Stomach (tissue), 4 donors: ENCODE data around the gene PGR.

Experiments
- EP300 ChIP-seq: sonication (generic); formaldehyde crosslinking; IDR thresholded peaks from one replicate; pipeline ENCODE4 v1.6.1; 2017; ENCODE audit warnings: antibody characterized with exemption
- POLR2A ChIP-seq, 4 donors: fragments of 450-650 bp; IDR thresholded peaks; one replicate each; pipeline ENCODE4 v1.6.1; 2016; ENCODE audit warnings: antibody characterized with exemption in 4 of 4, control low read depth in 2 of 4, mild to moderate bottlenecking in 1 of 4, moderate library complexity in 1 of 4
- POLR2AphosphoS5 ChIP-seq, 3 donors: sonication (generic); formaldehyde crosslinking; IDR thresholded peaks; one replicate each; pipeline ENCODE4 v1.6.1; 2016; ENCODE audit warnings: antibody characterized with exemption in 3 of 3
- TF ChIP-seq, protein P1 (sequence below), 7 experiments: fragments of 450-650 bp in 4 of 7; fragments of 200-600 bp in 3 of 7; sonication (generic) in 3 of 7; IDR thresholded peaks; one replicate each; pipeline ENCODE4 v1.5.1; 2016 to 2019; ENCODE audit warnings: antibody characterized with exemption in 7 of 7, control low read depth in 2 of 7, mild to moderate bottlenecking in 1 of 7

DNA sequence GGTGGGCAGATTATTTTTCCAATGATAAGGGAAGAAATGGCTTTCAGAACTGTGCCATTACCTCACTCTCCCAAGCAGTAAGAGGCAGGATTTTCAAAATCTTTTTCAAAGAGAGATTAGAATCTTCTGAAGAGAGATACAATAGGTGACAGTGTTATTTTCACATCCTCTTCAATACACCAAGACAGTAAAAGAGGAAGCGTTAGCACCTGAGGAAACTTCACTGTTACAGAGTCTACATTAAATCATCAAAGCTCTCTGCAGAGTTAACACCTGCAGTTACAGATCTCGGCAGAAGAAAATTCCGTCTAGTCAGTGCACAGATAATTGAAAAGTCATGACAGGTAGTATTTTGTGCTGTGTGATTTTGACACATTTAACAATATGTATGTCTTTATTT is 144.9 kb downstream of the PGR start:
- TF ChIP-seq POLR2A (IDR thresholded peaks at IDR 0.05) (no peak), POLR2AphosphoS5 (IDR thresholded peaks at IDR 0.05) (no peak), EP300 (no peak)
- TF ChIP-seq, protein P1, sequence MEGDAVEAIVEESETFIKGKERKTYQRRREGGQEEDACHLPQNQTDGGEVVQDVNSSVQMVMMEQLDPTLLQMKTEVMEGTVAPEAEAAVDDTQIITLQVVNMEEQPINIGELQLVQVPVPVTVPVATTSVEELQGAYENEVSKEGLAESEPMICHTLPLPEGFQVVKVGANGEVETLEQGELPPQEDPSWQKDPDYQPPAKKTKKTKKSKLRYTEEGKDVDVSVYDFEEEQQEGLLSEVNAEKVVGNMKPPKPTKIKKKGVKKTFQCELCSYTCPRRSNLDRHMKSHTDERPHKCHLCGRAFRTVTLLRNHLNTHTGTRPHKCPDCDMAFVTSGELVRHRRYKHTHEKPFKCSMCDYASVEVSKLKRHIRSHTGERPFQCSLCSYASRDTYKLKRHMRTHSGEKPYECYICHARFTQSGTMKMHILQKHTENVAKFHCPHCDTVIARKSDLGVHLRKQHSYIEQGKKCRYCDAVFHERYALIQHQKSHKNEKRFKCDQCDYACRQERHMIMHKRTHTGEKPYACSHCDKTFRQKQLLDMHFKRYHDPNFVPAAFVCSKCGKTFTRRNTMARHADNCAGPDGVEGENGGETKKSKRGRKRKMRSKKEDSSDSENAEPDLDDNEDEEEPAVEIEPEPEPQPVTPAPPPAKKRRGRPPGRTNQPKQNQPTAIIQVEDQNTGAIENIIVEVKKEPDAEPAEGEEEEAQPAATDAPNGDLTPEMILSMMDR (IDR thresholded peaks at IDR 0.05) = no peak
